ENCODE measurements around the gene TUBA4B.
A peak's percentile ranks its signal among the peaks of the same experiment; 100 is the strongest.

The TUBA4B gene

GRCh38 chr2:219269362-219270054 lies 16.5 kb downstream of the TUBA4B start:
- TF ChIP-seq POLR2A (IDR thresholded peaks at IDR 0.05; ENCODE audit: low read depth, low read length), result no peak
- no peak for DNase-seq (ENCODE audit: insufficient read length, low spot score)
- FAIRE-seq, result no peak

DNA sequence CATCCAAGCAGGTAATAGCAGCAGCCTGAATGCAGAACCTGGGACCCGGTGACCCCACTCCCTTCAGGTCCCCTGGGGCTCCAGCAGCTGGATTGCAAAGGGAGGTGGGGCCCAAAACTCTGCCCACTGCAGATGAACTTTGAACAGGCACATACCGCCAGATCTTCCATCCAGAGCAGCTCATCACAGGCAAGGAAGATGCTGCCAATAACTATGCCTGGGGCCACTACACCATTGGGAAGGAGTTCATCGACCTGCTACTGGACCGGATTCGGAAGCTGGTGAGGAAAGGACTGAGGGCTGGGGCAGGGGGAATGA lies 17.0 kb downstream of the TUBA4B start:
- FAIRE-seq, result no peak
- no peak for DNase-seq (ENCODE audit: insufficient read length, low spot score)
- TF ChIP-seq POLR2A (IDR thresholded peaks at IDR 0.05; ENCODE audit: low read depth, low read length), result no peak

GRCh38 chr2:219271021-219271420 lies 18.0 kb downstream of the TUBA4B start:
- TF ChIP-seq POLR2A (IDR thresholded peaks at IDR 0.05; ENCODE audit: low read depth, low read length), result no peak
- FAIRE-seq (no peak), DNase-seq (ENCODE audit: insufficient read length, low spot score) (no peak)

DNA sequence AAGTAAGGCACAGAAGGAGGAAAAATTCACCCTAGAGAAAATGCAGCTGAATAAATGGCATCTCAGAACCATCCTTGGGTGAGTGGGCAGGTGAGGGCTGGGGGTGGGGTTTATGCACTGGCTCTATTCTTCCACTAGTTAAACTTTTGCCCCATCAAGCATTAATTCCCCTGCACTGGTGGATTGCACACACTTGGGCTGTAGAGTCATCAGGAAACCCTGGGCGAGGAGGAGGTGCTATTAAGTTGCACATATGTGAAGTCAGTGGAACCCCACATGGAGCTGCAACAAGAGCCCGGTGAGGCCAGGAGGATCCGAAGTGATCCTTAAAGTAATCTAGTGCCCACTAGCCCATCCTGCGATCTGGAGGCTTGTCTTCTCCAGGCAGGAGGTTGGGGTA lies 19.3 kb downstream of the TUBA4B start:
- TF ChIP-seq POLR2A (IDR thresholded peaks at IDR 0.05; ENCODE audit: low read depth, low read length), result no peak
- DNase-seq (ENCODE audit: insufficient read length, low spot score) (no peak), FAIRE-seq (no peak)

GRCh38 chr2:219272995-219273394 lies 20.0 kb downstream of the TUBA4B start:
- DNase-seq (ENCODE audit: insufficient read length, low spot score), result no peak
- no peak for FAIRE-seq
- no peak for TF ChIP-seq POLR2A (IDR thresholded peaks at IDR 0.05; ENCODE audit: low read depth, low read length)

GRCh38 chr2:219273937-219274336 lies 20.9 kb downstream of the TUBA4B start:
- peak; percentile 30 for FAIRE-seq
- peak; percentile 84 for DNase-seq (ENCODE audit: insufficient read length, low spot score)
- no peak; the same call in 1 of the 2 replicates for TF ChIP-seq POLR2A (IDR thresholded peaks at IDR 0.05; ENCODE audit: low read depth, low read length)

GRCh38 chr2:219274361-219274921 lies 21.4 kb downstream of the TUBA4B start:
- peak; percentile 75 for FAIRE-seq
- DNase-seq (ENCODE audit: insufficient read length, low spot score), result peak; percentile 86
- TF ChIP-seq POLR2A (IDR thresholded peaks at IDR 0.05; ENCODE audit: low read depth, low read length), result no peak

DNA sequence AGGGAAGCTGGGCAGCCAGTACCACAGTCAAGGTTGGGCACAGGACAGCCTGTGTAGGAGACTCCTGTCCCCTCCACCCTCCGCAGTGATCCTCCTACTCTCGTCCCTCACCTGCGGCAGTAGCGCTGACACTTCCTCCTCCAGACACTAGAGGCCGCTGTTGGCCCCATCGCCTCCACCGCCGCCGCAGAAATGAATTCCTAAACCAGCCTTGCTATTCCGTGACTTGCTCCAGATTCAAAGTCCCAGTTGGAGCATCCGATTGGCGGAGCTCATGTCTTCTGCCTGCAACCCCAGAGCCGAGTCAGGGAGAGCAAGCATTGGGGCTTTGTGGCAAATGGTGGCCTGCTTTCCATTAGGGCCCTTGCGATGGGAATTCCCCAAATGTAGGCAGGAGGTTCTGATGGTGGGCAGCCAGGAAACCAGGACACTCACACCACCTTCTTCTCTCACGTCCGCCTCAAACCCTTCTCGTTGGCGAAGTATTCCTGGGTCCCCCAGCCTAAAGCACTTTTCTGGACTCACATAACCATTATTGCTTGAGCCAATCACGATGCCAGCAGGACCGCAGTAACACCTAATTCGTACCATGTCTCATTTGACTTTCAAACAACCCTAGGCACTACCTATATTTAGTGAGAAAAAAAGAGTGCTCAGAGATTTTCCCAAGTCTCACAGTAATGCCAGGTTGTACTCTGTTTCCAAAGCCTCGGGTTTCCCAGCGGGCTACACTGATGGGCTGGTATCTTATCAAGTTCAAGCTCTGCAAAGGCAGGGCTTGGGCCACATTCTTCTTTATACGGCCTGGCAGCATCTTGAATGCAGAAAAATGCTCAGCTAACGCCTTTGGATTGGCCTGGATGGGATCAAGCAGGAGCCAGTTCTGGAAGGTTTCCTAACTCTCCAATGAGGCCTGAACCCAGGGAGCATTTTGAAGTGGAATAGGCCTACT lies 24.9 kb downstream of the TUBA4B start:
- TF ChIP-seq POLR2A (IDR thresholded peaks at IDR 0.05; ENCODE audit: low read depth, low read length), result no peak
- DNase-seq (ENCODE audit: insufficient read length, low spot score) (no peak), FAIRE-seq (no peak)

DNA sequence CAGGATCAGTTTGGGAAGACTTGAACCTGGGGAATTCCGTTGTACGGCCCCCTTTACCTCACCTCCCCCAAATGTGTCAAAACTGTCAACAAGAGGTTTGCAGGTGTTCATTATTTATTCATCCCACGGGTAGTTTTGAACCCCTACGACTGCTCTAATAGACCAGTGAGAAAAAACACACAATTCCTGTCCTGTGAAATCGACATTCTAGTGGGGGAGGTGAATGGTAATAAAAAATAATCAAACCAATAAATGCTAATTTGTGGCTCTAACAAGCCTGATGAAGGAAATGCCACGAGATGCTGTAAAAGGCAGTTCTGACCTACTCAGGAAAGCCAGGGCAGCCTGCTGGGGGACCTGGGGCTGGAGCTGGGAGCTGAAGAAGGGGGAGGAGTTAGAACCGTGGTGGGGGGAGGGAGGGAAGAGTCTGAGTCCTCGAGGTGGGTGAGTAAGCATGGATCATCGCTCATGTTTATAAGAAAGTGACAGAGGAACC lies 25.7 kb downstream of the TUBA4B start:
- TF ChIP-seq POLR2A (IDR thresholded peaks at IDR 0.05; ENCODE audit: low read depth, low read length), result no peak
- FAIRE-seq (peak; percentile 62), DNase-seq (ENCODE audit: insufficient read length, low spot score) (no peak)

GRCh38 chr2:219279151-219279915 lies 26.3 kb downstream of the TUBA4B start, which contains the start of gene DNAJB2:
TSS of gene DNAJB2 (plus strand) at chr2:219279366. CDS start at chr2:219279834, 468 bp downstream.
- peak; percentile 95 for DNase-seq (ENCODE audit: insufficient read length, low spot score)
- no peak for FAIRE-seq
- peak; percentile 78 for TF ChIP-seq POLR2A (IDR thresholded peaks at IDR 0.05; ENCODE audit: low read depth, low read length)

DNA sequence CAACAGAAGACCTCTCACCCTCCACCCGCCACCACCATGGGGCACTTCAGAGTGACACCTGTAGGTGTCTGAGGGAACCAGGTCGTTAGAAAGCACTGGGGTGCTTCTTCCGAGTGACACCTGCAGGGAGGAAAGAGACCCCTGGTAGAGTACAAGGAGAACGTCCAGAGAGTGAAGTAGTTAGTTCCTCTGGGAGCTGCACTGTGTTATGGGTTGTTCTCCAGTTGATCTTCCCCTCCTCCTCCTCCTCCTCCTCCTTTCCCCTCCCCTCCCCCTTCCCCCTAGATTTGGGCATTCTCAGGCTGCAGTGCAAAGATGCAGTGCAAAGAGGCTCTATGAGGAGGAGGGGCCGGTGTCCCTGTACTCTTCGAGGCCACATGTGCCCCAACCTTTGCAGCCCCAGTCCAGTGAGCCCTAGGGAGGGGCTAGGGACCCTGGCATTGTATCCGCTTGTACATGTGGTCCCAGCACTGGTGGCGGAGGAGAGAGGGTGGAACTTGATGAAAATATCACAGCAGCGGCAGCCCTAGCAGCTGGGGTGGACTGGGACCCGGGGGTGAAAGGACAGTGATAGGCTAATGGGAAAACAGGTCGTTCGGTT lies 27.0 kb downstream of the TUBA4B start:
- DNase-seq (ENCODE audit: insufficient read length, low spot score), result no peak
- TF ChIP-seq POLR2A (IDR thresholded peaks at IDR 0.05; ENCODE audit: low read depth, low read length), result 0 out of 2 replicates have a peak, but pooled peaks have one; percentile 3
- no peak for FAIRE-seq

DNA sequence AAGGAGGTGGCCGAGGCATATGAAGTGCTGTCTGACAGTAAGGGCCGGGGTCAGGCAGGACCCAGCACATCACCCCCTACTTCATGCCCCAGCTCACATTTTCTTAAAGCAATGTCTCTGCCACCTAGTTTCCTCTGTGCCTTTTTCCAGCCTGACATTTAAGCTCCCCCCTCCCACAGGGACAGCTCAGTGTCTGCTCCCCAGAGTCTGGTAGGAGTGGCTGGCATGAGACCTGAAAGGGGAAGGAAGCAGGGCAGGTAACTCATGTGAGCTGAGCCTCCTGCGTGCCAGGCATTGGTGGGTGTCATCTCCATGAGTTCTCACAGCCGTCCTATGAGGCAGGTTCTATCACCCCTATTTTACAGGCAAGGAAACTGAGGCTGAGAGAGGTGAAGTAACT lies 27.6 kb downstream of the TUBA4B start:
- no peak for DNase-seq (ENCODE audit: insufficient read length, low spot score)
- FAIRE-seq, result no peak
- no peak for TF ChIP-seq POLR2A (IDR thresholded peaks at IDR 0.05; ENCODE audit: low read depth, low read length)

DNA sequence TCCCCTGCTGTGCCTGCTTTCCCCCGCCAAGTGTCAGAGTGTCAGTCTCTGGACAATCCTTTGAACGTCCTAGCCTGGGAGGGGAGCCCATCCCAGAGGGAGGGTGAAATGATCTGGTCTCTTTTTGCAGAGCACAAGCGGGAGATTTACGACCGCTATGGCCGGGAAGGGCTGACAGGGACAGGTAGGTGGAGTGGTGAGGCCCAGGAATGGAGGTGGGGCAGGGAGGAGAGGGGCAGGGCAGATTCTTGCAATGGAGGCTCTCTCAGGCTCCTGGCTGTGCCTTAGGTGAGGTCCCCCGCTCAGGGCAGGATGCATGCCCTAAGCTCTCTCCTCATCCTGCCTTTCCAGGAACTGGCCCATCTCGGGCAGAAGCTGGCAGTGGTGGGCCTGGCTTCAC lies 28.5 kb downstream of the TUBA4B start:
- DNase-seq (ENCODE audit: insufficient read length, low spot score) (no peak), FAIRE-seq (no peak)
- no peak for TF ChIP-seq POLR2A (IDR thresholded peaks at IDR 0.05; ENCODE audit: low read depth, low read length)
